CD4-positive, alpha-beta T cell (primary cell): ENCODE data around the gene KIF22. TPM values are rescaled to one million over a fixed set of nuclear protein-coding genes. Genes with fewer than 3 reads are reported as not detected.
A peak's percentile ranks its signal among the peaks of the same experiment; 100 is the strongest.

ENCODE experiments used
- ATAC-seq: fragments of 200-7000 bp; cut with Tn5 transposase; one replicate; pipeline ENCODE4 v1.10.0; 2022; ENCODE audit warnings: mild to moderate bottlenecking; ENCODE audit not compliant: poor library complexity
- CTCF ChIA-PET: fragments of 350-600 bp; sonication (Branson Sonifier 250); formaldehyde crosslinking; loops from one replicate; lab custom pipeline; 2021; ENCODE audit warnings: antibody characterized with exemption, inconsistent platforms; lab: Charles Lee
- POLR2A ChIA-PET: fragments of 350-600 bp; sonication (Branson Sonifier 250); formaldehyde crosslinking; loops from one replicate; lab custom pipeline; 2021; ENCODE audit warnings: antibody characterized with exemption, inconsistent platforms; lab: Charles Lee
- DNase-seq, 14 experiments: peaks; one replicate each; pipeline ENCODE4 v3.0.0-alpha.2; 2013 to 2020; ENCODE audit warnings: mixed read lengths in 2 of 14
- H3K27ac ChIP-seq, 2 donors: one replicate each; pipeline versions ENCODE4 v1.5.1 to v1.7.0; 2013; ENCODE audit warnings: low read length in 2 of 2, low read depth in 1 of 2, mild to moderate bottlenecking in 1 of 2
- H3K27me3 ChIP-seq, 2 experiments: 1 replicate in 1 of 2; 2 replicates in 1 of 2; pipeline versions ENCODE4 v1.6.1 to v1.7.0; 2013; ENCODE audit warnings: low read length in 2 of 2, control low read depth in 1 of 2, mild to moderate bottlenecking in 1 of 2, moderate library complexity in 1 of 2; ENCODE audit not compliant: insufficient read depth in 2 of 2, control insufficient read depth in 1 of 2
- H3K36me3 ChIP-seq: one replicate; pipeline ENCODE4 v1.6.1; 2013; ENCODE audit warnings: low read length, control low read depth; ENCODE audit not compliant: insufficient read depth
- H3K4me1 ChIP-seq: one replicate; pipeline ENCODE4 v1.6.1; 2013; ENCODE audit warnings: low read length, control low read depth; ENCODE audit not compliant: insufficient read depth
- H3K4me3 ChIP-seq: one replicate; pipeline ENCODE4 v1.5.1; 2013; ENCODE audit warnings: mild to moderate bottlenecking, low read length, moderate library complexity
- H3K9me3 ChIP-seq, 2 experiments: 1 replicate in 1 of 2; 2 replicates in 1 of 2; pipeline versions ENCODE4 v1.6.1 to v1.7.0; 2013; ENCODE audit warnings: low read length in 2 of 2, mild to moderate bottlenecking in 2 of 2, control low read depth in 1 of 2, moderate library complexity in 1 of 2; ENCODE audit not compliant: control insufficient read depth in 1 of 2, insufficient read depth in 1 of 2
- H3K27ac Mint-ChIP-seq: one replicate; pipeline ENCODE4 v1.8.0; 2020; ENCODE audit warnings: mixed read lengths
- H3K27me3 Mint-ChIP-seq: one replicate; pipeline ENCODE4 v1.8.0; 2021; ENCODE audit warnings: mixed read lengths
- H3K36me3 Mint-ChIP-seq: one replicate; pipeline ENCODE4 v1.8.0; 2021; ENCODE audit warnings: low read depth, mixed read lengths
- H3K4me1 Mint-ChIP-seq: one replicate; pipeline ENCODE4 v1.8.0; 2021; ENCODE audit warnings: low read depth, mixed read lengths
- H3K4me3 Mint-ChIP-seq: one replicate; pipeline ENCODE4 v1.8.0; 2020; ENCODE audit warnings: mild to moderate bottlenecking, mixed read lengths
- H3K9me3 Mint-ChIP-seq: one replicate; pipeline ENCODE4 v1.8.0; 2020; ENCODE audit warnings: mixed read lengths
- intact Hi-C, 2 experiments: fragments of 100-400 bp; cut with DNase I in 1 of 2; cut with micrococcal nuclease in 1 of 2; formaldehyde crosslinking; loops; one replicate each; pipeline versions ENCODE4 v1.15.1 to v1.9.0; 2023 to 2025; cut with DNase I, micrococcal nuclease
- polyA plus RNA-seq, 2 donors: library from polyadenylated mRNA; unstranded; fragments of 120-200 nt; gene quantifications; one replicate each; pipeline ENCODE4 v1.2.1, GENCODE V29; 2013
- total RNA-seq, 174 experiments: library from RNA in 2 of 174; stranded (reverse) in 2 of 174; gene quantifications; one replicate each; pipeline ENCODE4 v1.2.3 and lab custom pipeline; 2021 to 2026
- TF ChIP-seq, protein P1 (sequence below): fragments of 200-600 bp; IDR thresholded peaks from one replicate; pipeline ENCODE4 v1.8.0; 2022; ENCODE audit warnings: antibody characterized with exemption, mild to moderate bottlenecking

The KIF22 gene
- 100 to 1,000 TPM in 1 of 2 experiments, 10 to 100 TPM in 1; 99.0 to 101 TPM for total RNA-seq
- 51.2 TPM for polyA plus RNA-seq (2013, experiment 1 of 2)
- polyA plus RNA-seq (2013, experiment 2 of 2): 62.4 TPM
- 18.8 to 235 (median 107) reads per million in 172 experiments for total RNA-seq (lab: John Stamatoyannopoulos, UW)

DNA sequence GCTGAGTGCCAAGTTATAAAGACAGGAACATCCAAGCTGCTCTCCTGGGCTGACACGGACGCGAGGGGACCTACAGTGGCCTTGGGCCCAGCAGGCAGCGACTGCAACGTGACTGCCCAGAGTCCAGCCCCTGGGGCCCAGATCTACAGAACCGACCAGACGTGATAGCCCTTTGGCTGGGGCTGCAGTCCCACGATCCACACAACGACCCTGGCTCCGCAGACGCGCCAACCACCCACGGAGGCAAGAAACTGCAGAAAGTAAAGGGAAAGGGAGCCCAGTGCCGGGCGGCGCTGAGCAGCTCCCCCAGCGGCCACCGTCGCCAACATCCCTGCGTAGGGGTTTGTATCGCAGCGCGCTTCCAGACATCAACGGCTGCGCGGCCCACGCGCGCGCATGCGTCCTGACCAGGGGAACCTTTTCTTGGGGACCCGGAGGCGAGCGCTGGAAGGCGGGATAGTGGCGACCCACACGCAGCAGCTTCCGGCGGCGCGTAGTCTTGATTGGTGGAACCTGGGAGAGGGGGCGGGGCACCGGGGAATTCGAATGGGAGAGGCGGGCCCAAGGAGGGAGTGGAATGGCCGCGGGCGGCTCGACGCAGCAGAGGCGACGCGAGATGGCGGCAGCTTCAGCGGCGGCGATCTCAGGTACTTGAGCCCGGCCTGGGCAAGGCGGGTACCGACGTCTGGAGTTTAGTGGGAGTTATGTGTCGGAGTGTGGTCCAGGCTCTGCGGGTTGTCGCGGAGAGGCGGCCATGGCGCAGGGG, at the start of gene KIF22:
KIF22 (plus strand) TSS at position 569 of the 766 bp plus-strand sequence; CDS start at position 578, 9 bp downstream.
- Histone ChIP-seq H3K4me1 (peaks cover 43% of the 10 kb centered on the region), H3K4me3 (peak within 1 kb of the TSS; percentile 93), H3K9me3 (no peaks in the 10 kb centered on the region), H3K36me3 (peaks cover 5% of the 10 kb centered on the region), H3K27me3 (no peaks in the 10 kb centered on the region), H3K27ac (peak within 1 kb of the TSS; percentile 82 to 83)
- peak within 1 kb of the TSS; percentile 96 for H3K4me3 Mint-ChIP-seq
- POLR2A ChIA-PET: interaction anchor here (0.5 to 8.9 kb wide), 32 partner anchors 13 to 796 kb away, joined by 3 to 217 read pairs (median 6); partner anchors contain the start of genes ASPHD1, C16orf54, CDIPT and CORO1A
- DNase-seq (peak; percentile 99 to 100 (median 100)), ATAC-seq (peak; percentile 90)
- peaks cover 24% of the 10 kb centered on the region for H3K36me3 Mint-ChIP-seq
- H3K9me3 Mint-ChIP-seq: no peaks in the 10 kb centered on the region
- TF ChIP-seq, protein P1, sequence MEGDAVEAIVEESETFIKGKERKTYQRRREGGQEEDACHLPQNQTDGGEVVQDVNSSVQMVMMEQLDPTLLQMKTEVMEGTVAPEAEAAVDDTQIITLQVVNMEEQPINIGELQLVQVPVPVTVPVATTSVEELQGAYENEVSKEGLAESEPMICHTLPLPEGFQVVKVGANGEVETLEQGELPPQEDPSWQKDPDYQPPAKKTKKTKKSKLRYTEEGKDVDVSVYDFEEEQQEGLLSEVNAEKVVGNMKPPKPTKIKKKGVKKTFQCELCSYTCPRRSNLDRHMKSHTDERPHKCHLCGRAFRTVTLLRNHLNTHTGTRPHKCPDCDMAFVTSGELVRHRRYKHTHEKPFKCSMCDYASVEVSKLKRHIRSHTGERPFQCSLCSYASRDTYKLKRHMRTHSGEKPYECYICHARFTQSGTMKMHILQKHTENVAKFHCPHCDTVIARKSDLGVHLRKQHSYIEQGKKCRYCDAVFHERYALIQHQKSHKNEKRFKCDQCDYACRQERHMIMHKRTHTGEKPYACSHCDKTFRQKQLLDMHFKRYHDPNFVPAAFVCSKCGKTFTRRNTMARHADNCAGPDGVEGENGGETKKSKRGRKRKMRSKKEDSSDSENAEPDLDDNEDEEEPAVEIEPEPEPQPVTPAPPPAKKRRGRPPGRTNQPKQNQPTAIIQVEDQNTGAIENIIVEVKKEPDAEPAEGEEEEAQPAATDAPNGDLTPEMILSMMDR: peak; percentile 80
- H3K4me1 Mint-ChIP-seq: peaks cover 51% of the 10 kb centered on the region
- CTCF ChIA-PET: interaction anchor here (0.6 to 3.5 kb wide), 41 partner anchors 9 to 642 kb away, joined by 3 to 60 read pairs (median 4); partner anchors contain the start of genes ALDOA, C16orf54, PAGR1 and QPRT
- intact Hi-C loops: loop anchor here (1.0 to 2.0 kb wide), 6 partner anchors 15 to 90 kb away; partner anchors contain the start of gene PAGR1 (in 1 of the 2)
- H3K27ac Mint-ChIP-seq: peak within 1 kb of the TSS; percentile 97
- H3K27me3 Mint-ChIP-seq: no peaks in the 10 kb centered on the region

- Histone ChIP-seq H3K4me1 (peaks cover 87% of the 10 kb centered on the region), H3K9me3 (no peaks in the 10 kb centered on the region), H3K4me3 (peak overlapping the region; percentile 74), H3K36me3 (peaks cover 38% of the 10 kb centered on the region), H3K27me3 (no peaks in the 10 kb centered on the region), H3K27ac (peak overlapping the region; percentile 93 to 96)
- peak in 2 of 14 experiments; percentile 16 to 21 for DNase-seq
- Mint-ChIP-seq H3K9me3 (no peaks in the 10 kb centered on the region), H3K4me1 (peaks cover 89% of the 10 kb centered on the region), H3K27me3 (no peaks in the 10 kb centered on the region), H3K36me3 (peaks cover 76% of the 10 kb centered on the region), H3K27ac (peak overlapping the region; percentile 98), H3K4me3 (peak overlapping the region; percentile 91)
- ChIA-PET CTCF (interaction anchor here (0.7 to 2.9 kb wide), 5 partner anchors 42 to 78 kb away, joined by 3 to 16 read pairs (median 4); partner anchors contain the start of gene KIF22), POLR2A (interaction anchor here (0.6 to 1.9 kb wide), 6 partner anchors 8 to 65 kb away, joined by 3 to 15 read pairs (median 8); partner anchors contain the start of gene KIF22)
- TF ChIP-seq, protein P1: no peak
- intact Hi-C loops: no loop called here
- ATAC-seq: no peak
Measured at GRCh38 chr16:29742683-29743275, 47.8 kb upstream of the KIF22 start.

DNA sequence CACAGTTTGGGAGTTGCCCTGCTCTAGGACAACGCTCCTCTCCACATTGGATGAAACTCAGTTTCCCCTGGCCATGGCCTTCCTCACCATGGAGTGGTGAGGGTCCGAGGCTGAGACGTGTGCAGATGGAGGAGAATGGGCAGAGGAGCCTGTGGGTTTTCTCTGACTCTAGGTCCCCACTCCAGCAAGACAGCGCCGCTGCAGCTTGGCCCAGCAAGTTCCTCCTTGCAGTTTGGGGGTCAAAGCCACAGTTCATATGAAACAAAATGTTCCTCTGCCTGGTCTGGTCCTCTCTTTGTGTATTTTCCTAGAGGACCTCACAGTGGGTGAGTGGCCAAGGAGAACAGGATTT, 47.1 kb upstream of the KIF22 start:
- DNase-seq (peak in 1 of 14 experiments; percentile 32), ATAC-seq (no peak)

More for the DNA sequence above, 47.1 kb upstream of the KIF22 start:
- Histone ChIP-seq H3K27me3 (no peaks in the 10 kb centered on the region), H3K27ac (peak overlapping the region; percentile 93 to 96), H3K4me1 (peaks cover 87% of the 10 kb centered on the region), H3K9me3 (peaks cover 0 to 4% of the 10 kb centered on the region in 2 experiments), H3K36me3 (peaks cover 44% of the 10 kb centered on the region), H3K4me3 (peak overlapping the region; percentile 74)
- no peaks in the 10 kb centered on the region for H3K27me3 Mint-ChIP-seq
- no peaks in the 10 kb centered on the region for H3K9me3 Mint-ChIP-seq
- peaks cover 75% of the 10 kb centered on the region for H3K36me3 Mint-ChIP-seq
- peak overlapping the region; percentile 91 for H3K4me3 Mint-ChIP-seq
- TF ChIP-seq, protein P1: no peak
- CTCF ChIA-PET: interaction anchor here (0.8 to 2.9 kb wide), 6 partner anchors 42 to 105 kb away, joined by 3 to 16 read pairs (median 4); partner anchors contain the start of genes KIF22 and PAGR1
- POLR2A ChIA-PET: interaction anchor here (0.6 to 1.9 kb wide), 6 partner anchors 9 to 64 kb away, joined by 3 to 15 read pairs (median 8); partner anchors contain the start of gene KIF22
- H3K4me1 Mint-ChIP-seq: peaks cover 85% of the 10 kb centered on the region
- intact Hi-C loops: no loop called here
- peak overlapping the region; percentile 98 for H3K27ac Mint-ChIP-seq
